OCI-LY7 (cell line): ENCODE measurements around the gene SCUBE2.

Experiments used
- CTCF ChIP-seq: fragments of 200-600 bp; sonication (generic); conservative IDR thresholded peaks from 2 replicates; pipeline ENCODE4 v1.5.1; 2014; ENCODE audit warnings: mild to moderate bottlenecking, antibody characterized with exemption, low read length, moderate library complexity, mixed read lengths
- EZH2phosphoT487 ChIP-seq: fragments of 200-600 bp; sonication (generic); IDR thresholded peaks from 2 replicates; pipeline ENCODE4 v1.6.1; 2018; ENCODE audit warnings: low read depth, borderline replicate concordance, mild to moderate bottlenecking, mixed run types, antibody characterized with exemption, low read length, moderate library complexity, mixed read lengths

GRCh38 chr11:9092853-9093778 lies 1.7 kb upstream of the SCUBE2 start:
- peak; percentile 70 for TF ChIP-seq CTCF
- TF ChIP-seq EZH2phosphoT487 = no peak
